ENCODE data around the gene TREX2. TPM values are rescaled to one million over a fixed set of nuclear protein-coding genes. Genes with fewer than 3 reads are reported as not detected.

The TREX2 gene
- total RNA-seq, 1 donor from 2014 or later, result not detected

DNA sequence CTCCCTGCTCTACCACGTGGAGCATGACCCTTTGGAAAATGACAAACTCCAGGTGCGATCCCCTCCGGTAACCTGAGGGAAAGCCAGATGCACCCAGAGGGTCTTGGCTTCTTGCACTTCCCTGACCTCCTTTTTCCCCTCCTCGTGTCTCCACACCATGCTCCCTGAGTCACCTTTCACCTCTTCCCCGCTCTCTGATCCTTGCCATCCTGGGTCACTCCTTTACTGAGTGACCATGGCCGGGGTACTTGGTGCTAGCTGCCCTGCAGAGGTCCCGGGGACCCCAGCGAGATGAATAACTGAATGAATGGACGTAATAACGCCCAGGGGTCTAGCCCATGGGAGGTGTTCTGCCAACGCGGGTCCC lies 35.0 kb downstream of the TREX2 start:
- Histone ChIP-seq H3K36me3 (no peaks in the 10 kb centered on the region), H3K4me1 (peaks cover 5% of the 10 kb centered on the region), H3K27me3 (ENCODE audit: low read depth) (peaks cover 8% of the 10 kb centered on the region), H3K9me3 (replicated peaks) (no peaks in the 10 kb centered on the region), H3K27ac (replicated peaks) (peak overlapping the region; percentile 44), H3K4me3 (peak overlapping the region; percentile 68)
- TF ChIP-seq, protein P1, sequence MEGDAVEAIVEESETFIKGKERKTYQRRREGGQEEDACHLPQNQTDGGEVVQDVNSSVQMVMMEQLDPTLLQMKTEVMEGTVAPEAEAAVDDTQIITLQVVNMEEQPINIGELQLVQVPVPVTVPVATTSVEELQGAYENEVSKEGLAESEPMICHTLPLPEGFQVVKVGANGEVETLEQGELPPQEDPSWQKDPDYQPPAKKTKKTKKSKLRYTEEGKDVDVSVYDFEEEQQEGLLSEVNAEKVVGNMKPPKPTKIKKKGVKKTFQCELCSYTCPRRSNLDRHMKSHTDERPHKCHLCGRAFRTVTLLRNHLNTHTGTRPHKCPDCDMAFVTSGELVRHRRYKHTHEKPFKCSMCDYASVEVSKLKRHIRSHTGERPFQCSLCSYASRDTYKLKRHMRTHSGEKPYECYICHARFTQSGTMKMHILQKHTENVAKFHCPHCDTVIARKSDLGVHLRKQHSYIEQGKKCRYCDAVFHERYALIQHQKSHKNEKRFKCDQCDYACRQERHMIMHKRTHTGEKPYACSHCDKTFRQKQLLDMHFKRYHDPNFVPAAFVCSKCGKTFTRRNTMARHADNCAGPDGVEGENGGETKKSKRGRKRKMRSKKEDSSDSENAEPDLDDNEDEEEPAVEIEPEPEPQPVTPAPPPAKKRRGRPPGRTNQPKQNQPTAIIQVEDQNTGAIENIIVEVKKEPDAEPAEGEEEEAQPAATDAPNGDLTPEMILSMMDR (IDR thresholded peaks at IDR 0.05; ENCODE audit: borderline replicate concordance), result no peak
- DNase-seq, result no peak
- intact Hi-C loops (cut with micrococcal nuclease), result no loop called here

DNA sequence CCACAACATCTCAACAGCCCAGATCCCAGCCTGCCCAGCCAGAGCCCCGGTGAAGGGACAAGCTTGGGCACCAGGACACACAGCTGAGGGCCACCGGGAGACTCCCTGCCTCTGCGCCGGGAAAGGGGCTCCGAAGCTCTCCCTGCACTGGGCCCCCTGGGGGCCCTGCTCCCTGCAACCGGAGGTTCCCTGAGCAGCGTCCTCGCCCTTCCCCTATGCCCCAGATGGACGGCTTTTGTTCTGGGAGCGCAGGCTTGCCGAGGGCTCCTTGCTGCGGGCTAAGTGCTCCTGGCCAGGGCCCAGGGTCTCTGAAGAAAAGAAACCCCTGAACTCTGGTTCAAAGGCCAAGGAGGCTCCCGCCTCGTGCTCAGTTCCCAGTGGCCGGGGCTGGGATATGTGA lies 35.5 kb downstream of the TREX2 start:
- intact Hi-C loops (cut with micrococcal nuclease), result no loop called here
- Histone ChIP-seq H3K27me3 (ENCODE audit: low read depth) (peaks cover 8% of the 10 kb centered on the region), H3K9me3 (replicated peaks) (no peaks in the 10 kb centered on the region), H3K27ac (replicated peaks) (no peak overlapping the region), H3K36me3 (no peaks in the 10 kb centered on the region), H3K4me1 (peaks cover 5% of the 10 kb centered on the region), H3K4me3 (no peak overlapping the region)
- no peak for DNase-seq
- TF ChIP-seq, protein P1 (IDR thresholded peaks at IDR 0.05; ENCODE audit: borderline replicate concordance), result no peak

DNA sequence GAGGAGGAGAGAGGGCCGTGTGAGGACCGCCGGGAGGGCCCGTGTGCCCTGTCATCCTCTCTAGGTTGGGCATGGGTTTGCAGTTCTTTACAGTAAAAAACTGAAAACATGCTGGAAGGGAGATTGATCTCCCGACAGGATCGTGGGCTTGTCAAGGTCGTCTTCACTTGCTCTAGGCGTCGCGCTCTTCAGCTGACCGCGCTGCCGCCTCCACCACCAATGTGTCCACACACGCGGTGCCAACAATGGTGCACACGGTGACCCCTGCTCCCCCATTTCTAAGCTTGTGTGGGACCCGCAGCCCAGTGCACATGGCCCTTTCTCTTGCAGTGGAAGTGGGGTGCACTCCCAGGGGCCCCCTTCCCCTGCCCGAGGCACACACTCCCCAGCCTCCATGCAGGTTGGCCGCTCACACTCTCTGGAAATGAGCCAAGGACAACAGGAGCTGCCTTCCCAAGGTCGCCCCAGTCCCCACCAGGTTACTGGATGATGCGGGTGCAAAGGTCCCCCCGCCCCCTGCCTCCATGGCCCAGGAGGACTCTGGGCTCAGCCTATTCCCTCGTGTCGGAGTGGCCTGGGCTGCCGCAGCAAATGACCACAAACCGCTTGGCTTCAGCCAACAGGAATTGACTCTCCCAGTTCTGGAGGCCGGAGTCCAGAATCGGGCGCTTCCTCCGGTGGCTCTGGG lies 36.3 kb downstream of the TREX2 start:
- Histone ChIP-seq H3K27ac (replicated peaks) (no peak overlapping the region), H3K4me3 (no peak overlapping the region), H3K9me3 (replicated peaks) (no peaks in the 10 kb centered on the region), H3K27me3 (ENCODE audit: low read depth) (peaks cover 8% of the 10 kb centered on the region), H3K36me3 (no peaks in the 10 kb centered on the region), H3K4me1 (peaks cover 5% of the 10 kb centered on the region)
- TF ChIP-seq, protein P1 (IDR thresholded peaks at IDR 0.05; ENCODE audit: borderline replicate concordance), result no peak
- DNase-seq, result no peak
- intact Hi-C loops (cut with micrococcal nuclease), result no loop called here

DNA sequence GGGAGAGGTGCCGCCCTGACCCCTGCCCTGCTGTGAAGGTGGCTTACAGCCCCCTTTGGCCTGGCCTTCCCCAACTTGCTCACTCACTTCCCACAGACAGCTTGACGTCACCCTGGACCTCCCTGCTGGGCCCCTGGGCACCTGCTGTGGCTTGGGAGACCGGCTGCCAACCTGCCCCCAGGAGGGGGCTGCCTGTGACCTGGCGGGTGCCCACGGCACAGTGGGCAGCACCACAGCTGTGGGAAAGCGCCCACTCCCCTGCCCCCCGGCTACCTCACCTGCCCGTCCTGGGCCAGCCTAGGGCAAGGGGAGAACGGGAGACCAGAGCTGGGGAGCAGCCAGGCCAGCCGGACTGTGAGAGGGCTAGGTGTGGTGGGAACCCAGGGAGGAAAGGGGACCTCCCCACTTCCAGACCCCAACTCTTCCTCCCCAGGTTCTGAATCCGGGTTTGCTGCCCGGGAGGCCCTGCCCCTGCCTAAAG lies 36.9 kb downstream of the TREX2 start:
- no peaks in the 10 kb centered on the region for H3K9me3 ChIP-seq (replicated peaks)
- intact Hi-C loops (cut with micrococcal nuclease), result no loop called here
- TF ChIP-seq, protein P1 (IDR thresholded peaks at IDR 0.05; ENCODE audit: borderline replicate concordance), result no peak
- H3K4me3 ChIP-seq, result no peak overlapping the region
- peaks cover 5% of the 10 kb centered on the region for H3K4me1 ChIP-seq
- no peak for DNase-seq
- peaks cover 8% of the 10 kb centered on the region for H3K27me3 ChIP-seq (ENCODE audit: low read depth)
- no peaks in the 10 kb centered on the region for H3K36me3 ChIP-seq
- no peak overlapping the region for H3K27ac ChIP-seq (replicated peaks)

DNA sequence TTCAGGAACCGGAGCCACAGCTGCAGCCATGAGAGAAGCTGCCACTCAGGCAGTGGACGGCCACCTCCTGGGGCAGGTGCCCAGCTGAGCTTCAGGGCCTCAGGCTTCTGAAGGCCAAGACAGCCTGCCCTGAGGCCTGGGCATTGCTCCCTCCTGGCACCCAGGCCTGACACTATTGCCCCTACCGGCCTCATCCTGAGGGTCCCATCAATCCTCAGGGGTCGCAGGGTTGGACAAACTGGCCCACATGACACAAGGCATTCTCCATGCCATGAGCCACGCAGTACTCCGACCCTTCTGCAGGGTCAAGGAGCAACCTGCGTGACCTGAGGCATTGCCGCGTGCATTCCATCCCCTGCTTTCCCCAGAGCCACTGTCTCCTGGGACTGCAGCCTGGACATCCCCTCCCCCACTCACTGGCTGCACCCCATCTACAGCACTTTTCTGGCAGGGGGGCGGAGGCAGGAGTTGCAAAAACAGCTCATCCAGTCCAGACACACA lies 37.6 kb downstream of the TREX2 start:
- intact Hi-C loops (cut with micrococcal nuclease), result no loop called here
- Histone ChIP-seq H3K27me3 (ENCODE audit: low read depth) (peaks cover 8% of the 10 kb centered on the region), H3K4me3 (no peak overlapping the region), H3K27ac (replicated peaks) (no peak overlapping the region), H3K9me3 (replicated peaks) (no peaks in the 10 kb centered on the region), H3K4me1 (peaks cover 5% of the 10 kb centered on the region), H3K36me3 (no peaks in the 10 kb centered on the region)
- TF ChIP-seq, protein P1 (IDR thresholded peaks at IDR 0.05; ENCODE audit: borderline replicate concordance), result no peak
- no peak for DNase-seq
